GM12872 (cell line): ENCODE results near the gene KRTAP26-1.

Experiments used
- TF ChIP-seq, protein P1 (sequence below): IDR thresholded peaks from 3 replicates; pipeline ENCODE4 v1.5.1; 2011; ENCODE audit warnings: low read depth, mild to moderate bottlenecking, low read length, moderate library complexity; ENCODE audit not compliant: insufficient read depth

Gene KRTAP26-1, protein sequence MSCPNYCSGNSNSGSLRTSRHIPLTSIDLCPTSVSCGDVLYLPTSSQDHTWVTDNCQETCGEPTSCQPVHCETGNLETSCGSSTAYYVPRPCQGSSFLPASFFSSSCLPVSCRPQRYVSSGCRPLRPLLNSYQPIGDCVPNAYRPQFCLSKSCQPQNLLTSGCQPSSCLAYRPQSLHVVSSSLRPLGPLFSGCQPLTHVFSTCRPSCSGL

DNA sequence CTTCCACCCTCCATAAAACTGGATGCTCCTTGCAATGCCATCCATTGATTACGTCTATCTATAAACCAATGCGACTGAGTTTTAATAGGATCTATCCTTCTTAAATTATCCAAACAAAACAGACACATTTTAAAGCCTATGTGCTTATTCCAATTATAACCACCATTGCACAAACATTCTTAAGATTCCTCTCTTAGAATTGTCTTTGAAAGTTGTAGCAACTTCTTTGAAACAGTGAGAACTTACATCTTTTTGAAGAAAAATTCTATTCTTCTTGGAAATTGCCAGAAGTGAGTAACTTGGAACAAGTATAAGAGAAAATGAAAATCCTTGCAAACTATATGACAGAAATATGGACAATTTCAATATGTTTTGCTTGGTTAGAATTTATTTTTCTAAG is at the start of gene KRTAP26-1:
Gene KRTAP26-1 (minus strand): TSS at position 101 of the 400 bp plus-strand sequence. CDS start 280 bp downstream, outside the sequence.
- TF ChIP-seq, protein P1, sequence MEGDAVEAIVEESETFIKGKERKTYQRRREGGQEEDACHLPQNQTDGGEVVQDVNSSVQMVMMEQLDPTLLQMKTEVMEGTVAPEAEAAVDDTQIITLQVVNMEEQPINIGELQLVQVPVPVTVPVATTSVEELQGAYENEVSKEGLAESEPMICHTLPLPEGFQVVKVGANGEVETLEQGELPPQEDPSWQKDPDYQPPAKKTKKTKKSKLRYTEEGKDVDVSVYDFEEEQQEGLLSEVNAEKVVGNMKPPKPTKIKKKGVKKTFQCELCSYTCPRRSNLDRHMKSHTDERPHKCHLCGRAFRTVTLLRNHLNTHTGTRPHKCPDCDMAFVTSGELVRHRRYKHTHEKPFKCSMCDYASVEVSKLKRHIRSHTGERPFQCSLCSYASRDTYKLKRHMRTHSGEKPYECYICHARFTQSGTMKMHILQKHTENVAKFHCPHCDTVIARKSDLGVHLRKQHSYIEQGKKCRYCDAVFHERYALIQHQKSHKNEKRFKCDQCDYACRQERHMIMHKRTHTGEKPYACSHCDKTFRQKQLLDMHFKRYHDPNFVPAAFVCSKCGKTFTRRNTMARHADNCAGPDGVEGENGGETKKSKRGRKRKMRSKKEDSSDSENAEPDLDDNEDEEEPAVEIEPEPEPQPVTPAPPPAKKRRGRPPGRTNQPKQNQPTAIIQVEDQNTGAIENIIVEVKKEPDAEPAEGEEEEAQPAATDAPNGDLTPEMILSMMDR: no peak

DNA sequence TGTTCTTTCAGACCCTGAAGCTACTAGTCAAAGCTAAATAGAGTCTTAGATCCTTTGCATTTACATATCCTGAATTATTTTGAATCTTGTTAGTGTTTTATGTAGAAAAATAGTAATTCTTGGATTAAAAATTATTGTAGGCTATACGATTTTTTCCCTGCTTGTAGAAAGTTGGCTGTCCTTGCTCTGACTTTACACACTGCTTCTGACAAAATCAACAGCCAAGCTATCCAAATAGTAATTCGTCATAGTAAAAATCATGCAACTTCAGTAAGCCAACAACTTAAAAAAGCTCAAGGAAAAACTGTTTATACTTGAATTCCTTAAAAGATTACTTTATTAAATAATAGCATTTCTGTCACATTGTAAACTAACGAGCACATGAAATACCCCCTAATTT is 35.8 kb upstream of the KRTAP26-1 start:
- TF ChIP-seq, protein P1: no peak

DNA sequence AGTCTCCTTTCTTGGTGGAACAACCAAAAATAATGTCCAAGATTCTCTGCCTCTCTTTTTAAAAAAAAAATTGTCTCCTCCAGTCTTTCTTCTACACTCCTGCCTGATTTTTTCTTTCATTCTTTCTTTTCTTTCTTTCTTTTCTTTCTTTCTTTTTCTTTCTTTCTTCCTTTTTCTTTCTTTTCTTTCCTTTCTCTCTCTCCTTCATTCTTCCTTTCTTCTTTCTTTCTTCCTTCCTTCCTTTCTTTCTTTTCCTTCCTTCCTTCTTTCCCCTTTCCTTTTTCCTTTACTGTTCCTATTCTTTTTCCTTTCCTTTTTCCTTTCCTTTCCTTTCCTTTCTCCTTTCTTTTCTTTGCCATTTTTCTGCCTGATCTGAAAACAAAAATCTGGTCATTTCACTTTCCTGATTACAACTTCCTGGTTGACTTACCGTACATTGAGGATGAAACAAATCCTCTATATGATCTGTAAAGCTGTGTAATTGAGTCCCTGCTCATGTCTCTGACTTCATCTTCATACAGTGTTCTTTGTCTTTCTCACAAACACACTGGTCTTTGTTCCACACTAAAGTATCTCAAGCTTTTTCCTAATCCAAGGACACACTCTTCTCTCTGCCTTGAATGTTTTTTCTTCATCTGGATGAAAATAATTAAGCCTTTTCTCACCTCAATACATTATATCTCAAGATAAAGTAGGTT is 34.3 kb upstream of the KRTAP26-1 start:
- TF ChIP-seq, protein P1: no peak

DNA sequence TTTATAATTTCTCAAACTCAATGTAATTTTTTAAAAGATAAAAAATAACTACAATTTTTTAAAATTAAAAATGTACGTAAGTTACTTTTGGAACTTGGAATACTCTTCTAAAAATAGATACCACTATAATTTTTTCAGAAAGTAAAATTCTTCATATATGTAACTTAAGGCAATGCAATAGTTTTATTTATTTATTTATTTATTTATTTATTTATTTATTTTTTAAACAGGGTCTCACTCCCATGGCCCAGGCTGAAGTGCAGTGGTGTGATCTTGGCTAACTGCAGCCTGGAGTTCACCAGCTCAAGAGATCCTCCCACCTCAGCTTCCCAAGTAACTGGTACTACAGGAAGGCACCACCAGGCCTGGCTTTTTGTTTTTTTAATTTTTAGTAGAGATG is 31.4 kb upstream of the KRTAP26-1 start:
- TF ChIP-seq, protein P1: no peak

DNA sequence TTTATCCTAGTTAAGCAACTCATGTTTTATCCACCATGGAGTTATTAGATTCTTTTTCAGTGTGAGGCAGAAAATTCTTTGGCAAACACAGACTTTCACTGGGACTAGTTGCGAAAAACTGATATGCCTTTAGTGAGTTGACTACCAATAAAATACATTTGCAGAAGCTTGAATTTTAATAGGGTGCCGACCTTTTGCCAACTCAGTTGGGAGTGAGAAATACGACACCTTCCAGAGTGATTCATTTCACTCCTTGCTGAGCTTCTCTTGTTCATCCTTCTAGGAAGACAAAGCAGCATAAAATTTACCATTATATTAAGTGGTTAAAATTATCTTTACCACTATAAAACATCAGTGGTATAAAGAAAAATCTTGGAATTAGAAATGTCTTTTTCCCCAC is 29.5 kb upstream of the KRTAP26-1 start:
- TF ChIP-seq, protein P1: no peak

DNA sequence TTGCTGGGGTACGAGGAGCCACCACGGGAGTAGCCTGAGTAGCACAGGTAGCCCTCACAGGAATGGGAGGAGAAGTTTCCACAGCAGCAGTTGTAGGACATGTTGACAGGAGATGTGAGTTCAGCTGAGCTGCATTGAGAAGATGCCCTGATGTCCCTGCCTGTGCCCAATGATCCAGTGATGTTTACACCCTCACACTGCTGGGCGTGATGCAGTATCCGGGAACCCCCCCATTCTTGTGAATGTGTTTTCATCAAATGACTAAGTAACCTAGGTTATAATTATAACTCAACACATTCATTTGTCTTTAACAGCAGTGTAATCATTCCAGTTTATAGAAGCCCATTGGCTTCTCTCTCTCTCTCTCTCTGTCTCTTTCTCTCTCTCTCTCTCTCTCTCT is 28.4 kb upstream of the KRTAP26-1 start, which contains the start of gene KRTAP23-1:
Gene KRTAP23-1 (minus strand): TSS at position 101 of the 400 bp plus-strand sequence. CDS start 0 bp downstream, at position 101.
- TF ChIP-seq, protein P1: no peak

DNA sequence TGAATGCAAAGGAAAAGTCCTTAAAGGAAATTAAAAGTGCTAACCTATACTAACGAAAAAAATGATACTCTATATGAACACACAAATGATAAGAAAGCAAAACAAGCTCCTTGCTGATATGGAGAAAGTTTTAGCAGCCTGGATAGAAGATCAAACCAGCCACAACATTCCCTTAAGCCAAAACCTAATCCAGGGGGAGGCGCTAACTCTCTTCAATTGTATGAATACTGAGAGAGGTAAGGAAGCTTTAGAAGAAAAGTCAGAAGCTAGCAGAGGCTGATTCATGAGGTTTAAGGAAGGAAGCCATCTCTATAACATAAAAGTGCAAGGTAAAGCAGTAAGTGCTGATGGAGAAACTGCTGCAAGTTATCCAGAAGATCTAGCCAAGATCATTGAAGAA is 24.9 kb upstream of the KRTAP26-1 start:
- TF ChIP-seq, protein P1: no peak
